HFFc6 (cell line): ENCODE data around the gene TBX1. TPM values are rescaled to one million over a fixed set of nuclear protein-coding genes. Genes with fewer than 3 reads are reported as not detected.

Source experiments
- DNase-seq: peaks from one replicate; pipeline ENCODE4 v3.0.0-alpha.2; 2018
- H3K27ac Mint-ChIP-seq: 2 replicates; pipeline ENCODE4 v1.8.0; 2020; ENCODE audit warnings: mild to moderate bottlenecking, mixed read lengths
- H3K27me3 Mint-ChIP-seq: 2 replicates; pipeline ENCODE4 v1.8.0; 2021; ENCODE audit warnings: mild to moderate bottlenecking, moderate library complexity, mixed read lengths; ENCODE audit not compliant: insufficient read depth
- H3K36me3 Mint-ChIP-seq: 2 replicates; pipeline ENCODE4 v1.8.0; 2021; ENCODE audit warnings: low read depth, mixed read lengths
- H3K4me1 Mint-ChIP-seq: 2 replicates; pipeline ENCODE4 v1.8.0; 2020; ENCODE audit warnings: low read depth, mixed read lengths
- H3K4me3 Mint-ChIP-seq: 2 replicates; pipeline ENCODE4 v1.8.0; 2020; ENCODE audit warnings: mild to moderate bottlenecking, moderate library complexity, mixed read lengths
- H3K9me3 Mint-ChIP-seq: 2 replicates; pipeline ENCODE4 v1.8.0; 2020; ENCODE audit warnings: mild to moderate bottlenecking, mixed read lengths
- total RNA-seq, 6 experiments: library from RNA; stranded (reverse); fragmentation: NEBNext Ultra II Directional; extraction: Animal tissue kit (Norgen Biotek cat#: 25700); gene quantifications; 2 replicates in 1 of 6; 3 replicates in 5 of 6; pipeline ENCODE4 v1.2.3, GENCODE V29; 2021
- TF ChIP-seq, protein P1 (sequence below): fragments of 200-600 bp; sonication (generic); IDR thresholded peaks from 2 replicates; pipeline ENCODE4 v1.5.0; 2021; ENCODE audit warnings: antibody characterized with exemption, mild to moderate bottlenecking

Gene TBX1
- total RNA-seq, 6 experiments from 2014 or later: 0.14 to 1.1 (median 0.73) TPM; not detected in 1

DNA sequence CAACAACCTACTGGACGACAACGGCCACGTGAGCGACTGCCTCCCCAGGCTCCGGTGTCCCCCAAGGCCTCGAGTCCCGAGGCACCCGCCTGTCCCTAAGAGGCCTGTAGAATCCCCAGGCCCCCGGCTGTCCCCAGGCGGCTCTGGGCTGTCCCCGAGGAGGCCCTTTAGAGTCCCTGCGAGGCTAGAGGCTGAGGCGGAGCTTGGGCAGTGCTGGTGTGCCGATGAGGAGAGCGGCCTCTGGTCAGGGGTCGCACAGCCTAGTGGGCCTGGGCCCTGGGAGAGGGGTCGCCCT lies 3.7 kb downstream of the TBX1 start:
- Mint-ChIP-seq H3K27me3 (peaks cover 23% of the 10 kb centered on the region), H3K9me3 (no peaks in the 10 kb centered on the region), H3K27ac (no peak overlapping the region), H3K4me3 (no peak overlapping the region), H3K36me3 (no peaks in the 10 kb centered on the region; the same call in 1 of the 2 replicates), H3K4me1 (peaks cover 12% of the 10 kb centered on the region)
- TF ChIP-seq, protein P1, sequence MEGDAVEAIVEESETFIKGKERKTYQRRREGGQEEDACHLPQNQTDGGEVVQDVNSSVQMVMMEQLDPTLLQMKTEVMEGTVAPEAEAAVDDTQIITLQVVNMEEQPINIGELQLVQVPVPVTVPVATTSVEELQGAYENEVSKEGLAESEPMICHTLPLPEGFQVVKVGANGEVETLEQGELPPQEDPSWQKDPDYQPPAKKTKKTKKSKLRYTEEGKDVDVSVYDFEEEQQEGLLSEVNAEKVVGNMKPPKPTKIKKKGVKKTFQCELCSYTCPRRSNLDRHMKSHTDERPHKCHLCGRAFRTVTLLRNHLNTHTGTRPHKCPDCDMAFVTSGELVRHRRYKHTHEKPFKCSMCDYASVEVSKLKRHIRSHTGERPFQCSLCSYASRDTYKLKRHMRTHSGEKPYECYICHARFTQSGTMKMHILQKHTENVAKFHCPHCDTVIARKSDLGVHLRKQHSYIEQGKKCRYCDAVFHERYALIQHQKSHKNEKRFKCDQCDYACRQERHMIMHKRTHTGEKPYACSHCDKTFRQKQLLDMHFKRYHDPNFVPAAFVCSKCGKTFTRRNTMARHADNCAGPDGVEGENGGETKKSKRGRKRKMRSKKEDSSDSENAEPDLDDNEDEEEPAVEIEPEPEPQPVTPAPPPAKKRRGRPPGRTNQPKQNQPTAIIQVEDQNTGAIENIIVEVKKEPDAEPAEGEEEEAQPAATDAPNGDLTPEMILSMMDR: no peak
- DNase-seq: no peak

DNA sequence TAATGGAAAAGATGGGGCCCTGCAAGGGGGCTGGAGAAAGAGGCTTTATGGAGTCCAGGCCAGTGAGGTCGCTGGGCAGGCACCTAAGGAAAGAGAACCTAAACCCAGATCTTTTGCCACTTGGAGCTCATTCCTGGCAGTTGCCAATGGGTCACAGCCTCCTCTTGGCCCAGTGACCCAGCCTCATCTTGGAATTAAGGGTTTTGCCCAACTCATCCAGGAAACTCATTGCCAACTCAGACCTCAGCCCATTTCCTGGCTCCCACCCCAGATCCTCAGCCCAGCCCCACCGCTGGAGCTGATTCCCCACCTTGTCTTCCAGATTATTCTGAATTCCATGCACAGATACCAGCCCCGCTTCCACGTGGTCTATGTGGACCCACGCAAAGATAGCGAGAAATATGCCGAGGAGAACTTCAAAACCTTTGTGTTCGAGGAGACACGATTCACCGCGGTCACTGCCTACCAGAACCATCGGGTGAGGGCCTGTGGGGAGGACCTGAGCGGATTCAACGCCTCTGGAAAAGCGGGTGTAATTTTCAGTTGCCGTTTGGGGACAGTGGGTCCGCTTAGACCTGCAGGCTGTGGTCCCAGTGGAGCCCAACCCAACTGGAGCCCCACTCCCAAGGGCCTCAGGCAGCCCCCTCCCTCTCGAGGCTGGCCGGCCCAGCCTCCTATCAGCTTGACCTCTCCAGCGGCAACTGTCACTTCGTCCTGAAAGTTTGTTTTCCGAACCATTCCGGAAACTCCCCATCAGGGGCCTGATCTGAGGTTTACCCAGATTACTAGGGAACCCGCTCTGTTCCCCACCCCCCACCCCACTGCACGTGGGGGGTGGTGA lies 4.3 kb downstream of the TBX1 start:
- TF ChIP-seq, protein P1: no peak
- peaks cover 22% of the 10 kb centered on the region for H3K27me3 Mint-ChIP-seq
- H3K36me3 Mint-ChIP-seq: no peaks in the 10 kb centered on the region; the same call in 1 of the 2 replicates
- peak overlapping the region; percentile 12; the same call in 1 of the 2 replicates for H3K4me3 Mint-ChIP-seq
- H3K4me1 Mint-ChIP-seq: peaks cover 7% of the 10 kb centered on the region
- H3K27ac Mint-ChIP-seq: no peak overlapping the region
- no peak for DNase-seq
- H3K9me3 Mint-ChIP-seq: no peaks in the 10 kb centered on the region

DNA sequence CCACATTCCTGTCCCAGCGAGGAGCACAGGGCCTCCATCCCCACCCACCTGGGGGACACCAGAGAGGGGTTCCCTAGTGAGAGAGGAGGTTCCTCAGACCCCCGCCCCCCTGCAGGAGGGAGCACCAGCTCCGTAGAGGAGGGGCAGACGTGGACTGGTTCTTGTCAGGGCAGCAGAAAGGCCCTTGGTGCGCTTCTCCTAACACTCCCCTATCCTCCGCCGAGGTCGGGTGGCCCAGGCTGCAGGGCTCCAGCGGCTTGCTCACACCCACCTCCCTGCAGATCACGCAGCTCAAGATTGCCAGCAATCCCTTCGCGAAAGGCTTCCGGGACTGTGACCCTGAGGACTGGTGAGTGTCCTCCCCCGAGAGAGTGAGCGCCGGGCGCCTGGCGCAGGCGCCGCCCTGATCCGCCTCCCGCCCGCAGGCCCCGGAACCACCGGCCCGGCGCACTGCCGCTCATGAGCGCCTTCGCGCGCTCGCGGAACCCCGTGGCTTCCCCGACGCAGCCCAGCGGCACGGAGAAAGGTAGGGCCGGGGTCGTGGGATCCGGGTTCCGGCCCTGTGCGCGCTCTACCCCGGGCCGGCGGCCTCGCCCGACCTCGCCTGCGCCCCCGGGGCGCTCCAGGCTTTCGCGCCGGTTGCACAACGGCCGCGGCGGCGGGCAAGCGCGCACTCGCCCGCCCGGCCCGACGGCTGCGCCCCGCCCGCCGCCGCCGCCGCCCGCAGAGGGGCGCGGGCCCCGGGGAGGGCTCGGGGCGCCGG lies 5.1 kb downstream of the TBX1 start:
- DNase-seq: no peak
- Mint-ChIP-seq H3K27me3 (peaks cover 18% of the 10 kb centered on the region), H3K4me3 (no peak overlapping the region)

DNA sequence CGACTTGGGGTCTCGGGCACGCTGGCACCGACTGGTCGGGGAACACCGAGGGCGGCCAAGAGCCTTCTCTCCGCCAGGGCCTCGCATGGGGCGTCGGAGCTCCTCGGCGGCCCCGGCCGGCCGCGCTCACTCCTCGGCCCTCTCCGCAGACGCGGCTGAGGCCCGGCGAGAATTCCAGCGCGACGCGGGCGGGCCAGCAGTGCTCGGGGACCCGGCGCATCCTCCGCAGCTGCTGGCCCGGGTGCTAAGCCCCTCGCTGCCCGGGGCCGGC lies 5.6 kb downstream of the TBX1 start:
- Mint-ChIP-seq H3K27ac (no peak overlapping the region), H3K4me3 (no peak overlapping the region), H3K9me3 (no peaks in the 10 kb centered on the region), H3K4me1 (no peaks in the 10 kb centered on the region), H3K27me3 (peaks cover 18% of the 10 kb centered on the region), H3K36me3 (no peaks in the 10 kb centered on the region)
- no peak for DNase-seq
- TF ChIP-seq, protein P1: no peak

More for the DNA sequence above, 5.1 kb downstream of the TBX1 start:
- H3K36me3 Mint-ChIP-seq: no peaks in the 10 kb centered on the region
- H3K9me3 Mint-ChIP-seq: no peaks in the 10 kb centered on the region
- H3K27ac Mint-ChIP-seq: no peak overlapping the region
- TF ChIP-seq, protein P1: no peak
- H3K4me1 Mint-ChIP-seq: no peaks in the 10 kb centered on the region

DNA sequence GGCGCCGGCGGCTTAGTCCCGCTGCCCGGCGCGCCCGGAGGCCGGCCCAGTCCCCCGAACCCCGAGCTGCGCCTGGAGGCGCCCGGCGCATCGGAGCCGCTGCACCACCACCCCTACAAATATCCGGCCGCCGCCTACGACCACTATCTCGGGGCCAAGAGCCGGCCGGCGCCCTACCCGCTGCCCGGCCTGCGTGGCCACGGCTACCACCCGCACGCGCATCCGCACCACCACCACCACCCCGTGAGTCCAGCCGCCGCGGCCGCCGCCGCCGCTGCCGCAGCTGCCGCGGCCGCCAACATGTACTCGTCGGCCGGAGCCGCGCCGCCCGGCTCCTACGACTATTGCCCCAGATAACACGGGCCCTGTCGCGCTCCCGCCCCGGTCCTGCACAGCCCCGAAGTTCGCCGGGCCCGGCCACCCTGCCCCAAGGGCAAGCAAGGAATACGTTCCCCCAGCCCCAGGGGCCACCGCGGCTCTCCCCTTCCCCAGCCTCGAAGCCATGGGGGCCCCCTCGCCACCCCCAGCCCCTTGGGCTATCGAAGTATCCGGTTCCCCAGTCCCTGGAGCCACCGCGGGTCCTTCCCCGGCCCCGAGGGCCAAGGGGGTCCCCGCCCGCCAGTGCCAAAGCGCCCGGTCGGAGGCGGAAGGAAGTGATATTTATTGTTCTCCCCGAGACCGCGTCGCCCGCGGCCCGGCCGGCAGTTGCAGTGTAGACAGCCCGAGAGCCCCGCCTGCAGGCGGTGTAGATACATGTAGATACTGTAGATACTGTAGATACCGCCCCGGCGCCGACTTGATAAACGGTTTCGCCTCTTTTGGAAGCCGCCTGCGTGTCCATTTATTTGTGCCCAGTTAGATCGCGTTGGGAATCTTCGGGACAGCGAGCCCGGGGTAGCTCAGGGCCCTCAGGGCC lies 6.2 kb downstream of the TBX1 start:
- no peak overlapping the region for H3K27ac Mint-ChIP-seq
- H3K36me3 Mint-ChIP-seq: no peaks in the 10 kb centered on the region
- peaks cover 17% of the 10 kb centered on the region for H3K27me3 Mint-ChIP-seq
- TF ChIP-seq, protein P1: peak; percentile 45
- DNase-seq: no peak
- no peaks in the 10 kb centered on the region for H3K4me1 Mint-ChIP-seq
- H3K9me3 Mint-ChIP-seq: no peaks in the 10 kb centered on the region
- peak overlapping the region; percentile 34 for H3K4me3 Mint-ChIP-seq
